Fibroblast of lung (primary cell): Measurements from ENCODE around the gene MSI2.

ENCODE experiments used
- EZH2 ChIP-seq: IDR thresholded peaks from 2 replicates; pipeline ENCODE4 v1.5.1; 2012; ENCODE audit warnings: low read length, control low read depth, mild to moderate bottlenecking; ENCODE audit errors: missing control alignments
- TF ChIP-seq, protein P1 (sequence below), 2 donors: IDR thresholded peaks in 1 of 2; conservative IDR thresholded peaks in 1 of 2; 1 replicate in 1 of 2; 2 replicates in 1 of 2; pipeline ENCODE4 v1.5.1; 2011 to 2012; ENCODE audit warnings: low read length in 2 of 2, control low read depth in 1 of 2, inconsistent platforms in 1 of 2, low read depth in 1 of 2, mild to moderate bottlenecking in 1 of 2

DNA sequence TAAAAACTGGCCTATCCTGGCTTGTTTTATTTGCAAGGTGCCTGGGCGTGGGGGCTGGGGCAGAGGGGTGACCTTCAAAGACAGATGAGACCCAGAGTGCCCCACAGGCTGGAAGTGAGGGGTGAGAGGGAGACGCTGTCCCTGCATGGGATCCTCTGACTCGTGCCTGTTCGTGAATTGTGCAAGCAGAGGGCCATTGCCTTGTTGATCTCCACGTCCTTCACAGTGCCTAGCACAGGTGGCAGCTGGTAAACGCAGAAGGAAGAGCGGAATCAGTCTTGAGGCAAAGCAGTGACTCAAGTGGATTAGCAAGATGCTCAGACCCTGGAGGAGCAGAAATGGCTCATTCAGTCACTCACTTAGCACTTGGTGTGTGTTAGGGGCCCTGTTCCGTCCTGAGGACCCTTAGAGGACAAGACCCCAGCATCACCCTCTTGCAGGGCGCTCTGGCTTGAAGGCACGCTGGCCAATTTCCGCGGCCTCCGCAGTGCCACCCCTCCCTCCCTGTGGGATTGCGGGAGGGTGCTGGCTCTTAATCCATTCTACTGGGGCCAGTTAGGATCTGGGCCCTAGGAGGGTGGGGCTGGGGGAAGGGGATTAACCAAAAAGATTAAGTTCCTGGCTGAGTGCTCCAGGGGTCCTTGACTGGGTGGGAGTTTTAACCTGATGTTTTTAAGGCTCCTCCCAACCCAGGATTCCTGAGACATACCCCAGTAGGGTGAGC lies 337.6 kb downstream of the MSI2 start:
- TF ChIP-seq, protein P1, sequence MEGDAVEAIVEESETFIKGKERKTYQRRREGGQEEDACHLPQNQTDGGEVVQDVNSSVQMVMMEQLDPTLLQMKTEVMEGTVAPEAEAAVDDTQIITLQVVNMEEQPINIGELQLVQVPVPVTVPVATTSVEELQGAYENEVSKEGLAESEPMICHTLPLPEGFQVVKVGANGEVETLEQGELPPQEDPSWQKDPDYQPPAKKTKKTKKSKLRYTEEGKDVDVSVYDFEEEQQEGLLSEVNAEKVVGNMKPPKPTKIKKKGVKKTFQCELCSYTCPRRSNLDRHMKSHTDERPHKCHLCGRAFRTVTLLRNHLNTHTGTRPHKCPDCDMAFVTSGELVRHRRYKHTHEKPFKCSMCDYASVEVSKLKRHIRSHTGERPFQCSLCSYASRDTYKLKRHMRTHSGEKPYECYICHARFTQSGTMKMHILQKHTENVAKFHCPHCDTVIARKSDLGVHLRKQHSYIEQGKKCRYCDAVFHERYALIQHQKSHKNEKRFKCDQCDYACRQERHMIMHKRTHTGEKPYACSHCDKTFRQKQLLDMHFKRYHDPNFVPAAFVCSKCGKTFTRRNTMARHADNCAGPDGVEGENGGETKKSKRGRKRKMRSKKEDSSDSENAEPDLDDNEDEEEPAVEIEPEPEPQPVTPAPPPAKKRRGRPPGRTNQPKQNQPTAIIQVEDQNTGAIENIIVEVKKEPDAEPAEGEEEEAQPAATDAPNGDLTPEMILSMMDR (conservative IDR thresholded peaks at IDR 0.05 in 1 of 2, IDR thresholded peaks at IDR 0.05 in 1 of 2; ENCODE audit: low read depth in 1 of 2, low read length in 2 of 2), result no peak
- TF ChIP-seq EZH2, result no peak
